Mucosa of descending colon (tissue), 3 donors: ENCODE data around the gene IGFBP2. TPM values are rescaled to one million over a fixed set of nuclear protein-coding genes. Genes with fewer than 3 reads are reported as not detected.

Experiments used
- ATAC-seq: fragments of 200-7000 bp; cut with Tn5 transposase; one replicate; pipeline ENCODE4 v1.9.1; 2020; ENCODE audit warnings: mild to moderate bottlenecking, moderate library complexity
- DNase-seq, 3 donors: peaks; one replicate each; pipeline ENCODE4 v3.0.0-alpha.2; 2020
- H3K36me3 ChIP-seq: fragments of 200-600 bp; one replicate; pipeline ENCODE4 v1.8.0; 2021; ENCODE audit warnings: low read depth, mild to moderate bottlenecking
- H3K4me1 ChIP-seq: fragments of 200-600 bp; one replicate; pipeline ENCODE4 v1.8.0; 2021; ENCODE audit warnings: low read depth, mild to moderate bottlenecking
- H3K4me3 ChIP-seq: fragments of 200-600 bp; one replicate; pipeline ENCODE4 v1.8.0; 2021; ENCODE audit warnings: mild to moderate bottlenecking
- H3K9me3 ChIP-seq: fragments of 200-600 bp; one replicate; pipeline ENCODE4 v1.8.0; 2021; ENCODE audit warnings: mild to moderate bottlenecking
- CTCF ChIP-seq: fragments of 200-600 bp; IDR thresholded peaks from one replicate; pipeline ENCODE4 v1.8.0; 2022; ENCODE audit warnings: antibody characterized with exemption, mild to moderate bottlenecking
- intact Hi-C, 2 donors: fragments of 100-400 bp; cut with DNase I in 1 of 2; cut with micrococcal nuclease in 1 of 2; formaldehyde crosslinking; loops; one replicate each; pipeline versions ENCODE4 v1.11.0 to v1.11.1; 2022; cut with DNase I, micrococcal nuclease
- total RNA-seq, 3 donors: library from RNA; stranded (reverse); fragmentation: NEBNext Ultra II Directional in 2 of 3; extraction: Animal tissue kit (Norgen Biotek cat#: 25700) in 2 of 3; gene quantifications; one replicate each; pipeline versions ENCODE4 v1.2.1 to v1.2.4, GENCODE V29; 2021 to 2023
- donor health status: DM: no; HTN: no; CAD: no; lungs with moderate emphysema.
- donor health status: DM: no; HTN: no; CAD: no.
- donor health status: DM: no; HTN: yes; CAD: no.

The IGFBP2 gene
- total RNA-seq, 3 donors from 2014 or later, result 26.7 to 62.1 (median 57.2) TPM

- H3K4me3 ChIP-seq, result no peak overlapping the region
- intact Hi-C loops, result no loop called here
- ATAC-seq, result no peak
- no peaks in the 10 kb centered on the region for H3K9me3 ChIP-seq
- no peaks in the 10 kb centered on the region for H3K4me1 ChIP-seq
- no peak for DNase-seq
- no peak for TF ChIP-seq CTCF
- H3K36me3 ChIP-seq, result no peaks in the 10 kb centered on the region
These were observed 44.9 kb downstream of the IGFBP2 start for GRCh38 chr2:216678098-216678465.

DNA sequence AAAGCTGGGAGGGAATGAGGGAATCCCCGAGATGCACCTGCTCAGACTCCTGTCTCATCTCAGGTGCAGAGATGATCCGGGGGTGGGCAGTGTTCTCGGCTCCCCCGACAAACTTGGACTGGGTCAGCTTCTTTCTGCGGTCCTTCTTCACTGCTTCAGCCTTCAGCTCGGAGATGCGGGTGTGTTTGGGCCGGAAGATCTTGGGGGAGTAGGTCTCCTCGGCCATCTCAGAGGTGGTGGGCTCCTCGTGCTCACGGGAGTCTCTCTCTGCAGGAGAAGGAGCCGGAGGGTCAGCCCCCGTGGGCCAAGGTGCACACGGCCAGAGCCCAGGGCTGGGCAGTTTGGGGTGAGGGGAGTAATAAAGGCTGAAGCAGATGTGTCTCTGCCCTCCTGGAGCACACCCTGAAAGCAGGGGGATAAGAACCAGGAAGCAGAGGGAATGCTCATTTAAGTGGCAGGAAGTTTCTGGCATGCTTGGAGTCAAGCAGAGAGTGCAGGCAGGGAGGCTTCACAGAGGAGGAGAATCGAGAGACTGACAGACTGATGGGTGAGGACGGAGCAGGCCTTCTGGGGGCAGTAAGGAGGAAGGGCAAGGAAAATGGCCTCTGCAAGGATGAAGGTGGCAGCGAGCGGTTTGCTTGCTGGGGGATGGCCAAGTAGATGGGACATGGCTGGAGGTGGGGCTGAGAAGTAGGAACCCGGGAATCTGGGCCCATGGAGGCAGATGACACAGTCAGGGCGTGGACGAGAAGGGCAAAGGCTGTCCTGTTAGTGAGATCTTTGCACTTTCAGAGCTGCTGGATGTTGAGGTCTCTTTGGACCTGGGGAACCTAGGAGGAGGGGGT, 45.8 kb downstream of the IGFBP2 start:
- Histone ChIP-seq H3K4me1 (no peaks in the 10 kb centered on the region), H3K9me3 (no peaks in the 10 kb centered on the region)

DNA sequence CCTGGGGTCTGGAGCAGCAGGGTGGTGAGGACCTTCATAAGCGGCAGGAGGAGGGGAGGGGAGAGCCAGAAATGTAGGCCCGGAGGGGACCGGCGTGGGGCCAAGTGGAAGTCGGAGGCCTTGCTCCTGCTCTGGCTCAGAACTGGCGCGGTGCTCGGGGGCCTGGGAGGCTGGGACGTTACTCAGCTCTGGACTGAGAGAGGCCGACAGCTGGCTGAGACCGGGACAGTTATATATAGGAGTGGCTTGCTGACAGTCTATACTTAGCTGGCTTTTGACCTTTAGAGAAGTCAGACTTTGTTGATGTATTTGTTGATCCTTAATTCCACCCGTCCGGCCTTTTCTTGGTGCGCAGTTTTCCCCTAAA, 46.4 kb downstream of the IGFBP2 start:
- ATAC-seq (no peak), DNase-seq (no peak)
- H3K36me3 ChIP-seq, result no peaks in the 10 kb centered on the region
- no peaks in the 10 kb centered on the region for H3K4me1 ChIP-seq
- intact Hi-C loops, result loop anchor here in 1 of 2 donors (10.0 kb wide), 1 partner anchor 1035 kb away; no protein-coding TSS in a partner anchor
- no peak overlapping the region for H3K4me3 ChIP-seq
- H3K9me3 ChIP-seq, result no peaks in the 10 kb centered on the region
- no peak for TF ChIP-seq CTCF

More for the DNA sequence above, 45.8 kb downstream of the IGFBP2 start:
- Histone ChIP-seq H3K4me3 (no peak overlapping the region), H3K36me3 (no peaks in the 10 kb centered on the region)
- DNase-seq (no peak), ATAC-seq (no peak)
- TF ChIP-seq CTCF, result no peak
- intact Hi-C loops, result no loop called here

- no peaks in the 10 kb centered on the region for H3K9me3 ChIP-seq
- intact Hi-C loops, result loop anchor here in 1 of 2 donors (10.0 kb wide), 1 partner anchor 1034 kb away; no protein-coding TSS in a partner anchor
- no peak overlapping the region for H3K4me3 ChIP-seq
- no peaks in the 10 kb centered on the region for H3K36me3 ChIP-seq
- no peak for TF ChIP-seq CTCF
- no peaks in the 10 kb centered on the region for H3K4me1 ChIP-seq
- DNase-seq, result no peak
- ATAC-seq, result no peak
These were observed 47.9 kb downstream of the IGFBP2 start for GRCh38 chr2:216680951-216681629.

GRCh38 chr2:216681683-216682082, 48.5 kb downstream of the IGFBP2 start:
- TF ChIP-seq CTCF, result no peak
- Histone ChIP-seq H3K36me3 (no peaks in the 10 kb centered on the region), H3K4me3 (no peak overlapping the region), H3K4me1 (no peaks in the 10 kb centered on the region), H3K9me3 (no peaks in the 10 kb centered on the region)
- no peak for ATAC-seq
- intact Hi-C loops, result loop anchor here in 1 of 2 donors (10.0 kb wide), 1 partner anchor 1033 kb away; no protein-coding TSS in a partner anchor
- no peak for DNase-seq
